BLaER1 treated with 17β-estradiol and CSF1 and Interleukin-3, amounts not matched to agents 10 nM and 100 nM (cell line): ENCODE results near the gene RFX8.
"Not testable (repeated sequence)": the region's sequence is repeated elsewhere in the genome, so short reads cannot be mapped to it uniquely, and the experiment has no call there.

Source experiments
- H3K27ac ChIP-seq, 11 experiments: shearing (Covaris generic); formaldehyde crosslinking; 2 replicates each; pipeline ENCODE4 v1.8.1; 2022
- H3K27me3 ChIP-seq, 11 experiments: shearing (Covaris generic); formaldehyde crosslinking; 2 replicates each; pipeline ENCODE4 v1.8.1; 2022
- H3K36me3 ChIP-seq, 11 experiments: shearing (Covaris generic); formaldehyde crosslinking; 2 replicates each; pipeline ENCODE4 v1.8.1; 2022
- H3K4me1 ChIP-seq, 10 experiments: shearing (Covaris generic); formaldehyde crosslinking; 2 replicates each; pipeline ENCODE4 v1.8.1; 2022
- H3K4me2 ChIP-seq, 11 experiments: shearing (Covaris generic); formaldehyde crosslinking; 2 replicates each; pipeline ENCODE4 v1.8.1; 2022
- H3K4me3 ChIP-seq, 10 experiments: shearing (Covaris generic); formaldehyde crosslinking; 2 replicates each; pipeline ENCODE4 v1.8.1; 2022
- H3K9ac ChIP-seq, 11 experiments: shearing (Covaris generic); formaldehyde crosslinking; 2 replicates each; pipeline ENCODE4 v1.8.1; 2022
- H3K9me3 ChIP-seq, 11 experiments: shearing (Covaris generic); formaldehyde crosslinking; replicated peaks in 1 of 11; 2 replicates each; pipeline ENCODE4 v1.8.1; 2022
- H4K20me1 ChIP-seq, 11 experiments: shearing (Covaris generic); formaldehyde crosslinking; 2 replicates each; pipeline ENCODE4 v1.8.1; 2022
- Cebpa-rat ChIP-seq, 11 experiments: shearing (Covaris generic); IDR thresholded peaks; 2 replicates each; pipeline ENCODE4 v1.8.1; 2022

The RFX8 gene

GRCh38 chr2:101450965-101451364 lies 23.9 kb downstream of the RFX8 start:
- peaks cover 0 to 39% (median 0%) of the 10 kb centered on the region in 11 experiments; a peak in 7 of 22 replicates for H3K27me3 ChIP-seq
- peaks cover 15 to 38% (median 25%) of the 10 kb centered on the region in 10 experiments; a peak in 19 of 20 replicates for H3K4me1 ChIP-seq
- no peak overlapping the region for H3K4me3 ChIP-seq
- H3K27ac ChIP-seq, result peak overlapping the region in 4 of 11 experiments; percentile 34 to 47 (median 36); a peak in 5 of 22 replicates
- H4K20me1 ChIP-seq, result peaks cover 0 to 17% (median 0%) of the 10 kb centered on the region in 11 experiments; a peak in 4 of 22 replicates
- peaks cover 0 to 52% (median 26%) of the 10 kb centered on the region in 11 experiments; a peak in 12 of 22 replicates for H3K36me3 ChIP-seq
- no peak overlapping the region for H3K9ac ChIP-seq
- H3K4me2 ChIP-seq, result peak overlapping the region in 8 of 11 experiments; percentile 20 to 52 (median 43); a peak in 13 of 22 replicates
- TF ChIP-seq Cebpa-rat (IDR thresholded peaks at IDR 0.05), result peak in 5 of 11 experiments; percentile 9 to 75 (median 55); a peak in 3 of 22 replicates
- peaks cover 0 to 35% (median 6%) of the 10 kb centered on the region in 11 experiments; a peak in 11 of 22 replicates for H3K9me3 ChIP-seq

- peaks cover 15 to 50% (median 32%) of the 10 kb centered on the region in 10 experiments; a peak in 19 of 20 replicates for H3K4me1 ChIP-seq
- peak overlapping the region; percentile 10 to 78 (median 59); a peak in 20 of 22 replicates for H3K4me2 ChIP-seq
- peaks cover 0 to 17% (median 0%) of the 10 kb centered on the region in 11 experiments; a peak in 6 of 22 replicates for H4K20me1 ChIP-seq
- H3K4me3 ChIP-seq, result no peak overlapping the region
- TF ChIP-seq Cebpa-rat (IDR thresholded peaks at IDR 0.05), result no peak
- H3K27me3 ChIP-seq, result peaks cover 0 to 65% (median 0%) of the 10 kb centered on the region in 11 experiments; a peak in 7 of 22 replicates
- H3K36me3 ChIP-seq, result peaks cover 0 to 82% (median 36%) of the 10 kb centered on the region in 11 experiments; a peak in 14 of 22 replicates
- no peak overlapping the region for H3K9ac ChIP-seq
- H3K27ac ChIP-seq, result no peak overlapping the region; a peak in 4 of 22 replicates
- H3K9me3 ChIP-seq, result peaks cover 14 to 47% (median 20%) of the 10 kb centered on the region in 11 experiments
Measured at GRCh38 chr2:101446869-101447268, 28.0 kb downstream of the RFX8 start.

GRCh38 chr2:101442667-101443061 lies 32.2 kb downstream of the RFX8 start:
- H3K27me3 ChIP-seq, result peaks cover 0 to 29% (median 0%) of the 10 kb centered on the region in 11 experiments; a peak in 6 of 22 replicates
- no peak for TF ChIP-seq Cebpa-rat (IDR thresholded peaks at IDR 0.05)
- H3K4me2 ChIP-seq, result peak overlapping the region in 5 of 11 experiments; percentile 13 to 49 (median 39); a peak in 7 of 22 replicates
- peaks cover 14 to 23% (median 20%) of the 10 kb centered on the region in 11 experiments for H3K9me3 ChIP-seq
- no peak overlapping the region for H3K27ac ChIP-seq
- H3K9ac ChIP-seq, result no peak overlapping the region
- H3K36me3 ChIP-seq, result peaks cover 0 to 40% (median 11%) of the 10 kb centered on the region in 11 experiments; a peak in 12 of 22 replicates
- peaks cover 6 to 31% (median 25%) of the 10 kb centered on the region in 10 experiments; a peak in 19 of 20 replicates for H3K4me1 ChIP-seq
- H3K4me3 ChIP-seq, result no peak overlapping the region
- peaks cover 0 to 10% (median 0%) of the 10 kb centered on the region in 11 experiments; a peak in 6 of 22 replicates for H4K20me1 ChIP-seq

GRCh38 chr2:101442042-101442666 lies 32.8 kb downstream of the RFX8 start:
- H3K4me1 ChIP-seq, result peaks cover 4 to 26% (median 20%) of the 10 kb centered on the region in 10 experiments; a peak in 19 of 20 replicates
- peaks cover 0 to 10% (median 0%) of the 10 kb centered on the region in 11 experiments; a peak in 7 of 22 replicates for H4K20me1 ChIP-seq
- H3K4me3 ChIP-seq, result no peak overlapping the region
- no peak overlapping the region for H3K9ac ChIP-seq
- H3K9me3 ChIP-seq, result peaks cover 14 to 23% (median 20%) of the 10 kb centered on the region in 11 experiments
- peaks cover 0 to 40% (median 11%) of the 10 kb centered on the region in 11 experiments; a peak in 12 of 22 replicates for H3K36me3 ChIP-seq
- peak overlapping the region in 6 of 11 experiments; percentile 13 to 49 (median 32); a peak in 9 of 22 replicates for H3K4me2 ChIP-seq
- peaks cover 0 to 28% (median 0%) of the 10 kb centered on the region in 11 experiments; a peak in 3 of 22 replicates for H3K27me3 ChIP-seq
- H3K27ac ChIP-seq, result no peak overlapping the region
- TF ChIP-seq Cebpa-rat (IDR thresholded peaks at IDR 0.05), result no peak

- H3K4me2 ChIP-seq, result no peak overlapping the region
- no peak overlapping the region for H3K27ac ChIP-seq
- no peak overlapping the region for H3K4me3 ChIP-seq
- H3K27me3 ChIP-seq, result peaks cover 0 to 42% (median 0%) of the 10 kb centered on the region in 11 experiments; a peak in 6 of 22 replicates
- H3K9me3 ChIP-seq, result peaks cover 14 to 19% (median 18%) of the 10 kb centered on the region in 11 experiments
- H3K4me1 ChIP-seq, result peaks cover 3 to 27% (median 16%) of the 10 kb centered on the region in 10 experiments
- H3K9ac ChIP-seq, result no peak overlapping the region
- no peak for TF ChIP-seq Cebpa-rat (IDR thresholded peaks at IDR 0.05)
- peaks cover 0 to 30% (median 10%) of the 10 kb centered on the region in 11 experiments; a peak in 12 of 22 replicates for H3K36me3 ChIP-seq
- peaks cover 0 to 27% (median under 1%) of the 10 kb centered on the region in 11 experiments; a peak in 9 of 22 replicates for H4K20me1 ChIP-seq
Measured at GRCh38 chr2:101440127-101440738, 34.7 kb downstream of the RFX8 start.

GRCh38 chr2:101439716-101440115 lies 35.2 kb downstream of the RFX8 start:
- no peak for TF ChIP-seq Cebpa-rat (IDR thresholded peaks at IDR 0.05)
- Histone ChIP-seq H3K9ac (no peak overlapping the region), H3K4me1 (peaks cover 9 to 33% (median 21%) of the 10 kb centered on the region in 10 experiments), H3K27ac (no peak overlapping the region), H3K9me3 (peaks cover 10 to 14% (median 13%) of the 10 kb centered on the region in 11 experiments), H3K27me3 (peaks cover 0 to 42% (median 3%) of the 10 kb centered on the region in 11 experiments; a peak in 11 of 22 replicates), H3K4me3 (no peak overlapping the region), H3K36me3 (peaks cover 0 to 27% (median 10%) of the 10 kb centered on the region in 11 experiments; a peak in 13 of 22 replicates), H3K4me2 (no peak overlapping the region), H4K20me1 (peaks cover 0 to 32% (median 5%) of the 10 kb centered on the region in 11 experiments; a peak in 10 of 22 replicates)

- Histone ChIP-seq H4K20me1 (peaks cover 0 to 34% (median 9%) of the 10 kb centered on the region in 11 experiments; a peak in 10 of 22 replicates), H3K4me1 (peaks cover 14 to 36% (median 24%) of the 10 kb centered on the region in 10 experiments), H3K27me3 (peaks cover 0 to 38% (median 8%) of the 10 kb centered on the region in 11 experiments; a peak in 11 of 22 replicates), H3K36me3 (peaks cover 0 to 22% (median 2%) of the 10 kb centered on the region in 11 experiments; a peak in 8 of 22 replicates)
- not testable (repeated sequence) for H3K9ac ChIP-seq, H3K27ac ChIP-seq, H3K4me2 ChIP-seq, H3K9me3 ChIP-seq, H3K4me3 ChIP-seq
Measured at GRCh38 chr2:101438555-101438954, 36.4 kb downstream of the RFX8 start.
